HG02759 (cell line): Measurements from ENCODE around the gene CYP3A4.
"Not testable (repeated sequence)": the region's sequence is repeated elsewhere in the genome, so short reads cannot be mapped to it uniquely, and the experiment has no call there.

ENCODE experiments used
- ATAC-seq: cut with Tn5 transposase; IDR thresholded peaks from one replicate; pipeline ENCODE4 v1.9.1; 2021; ENCODE audit warnings: mild to moderate bottlenecking, moderate library complexity; ENCODE audit not compliant: unreplicated experiment

CYP3A4 gene

DNA sequence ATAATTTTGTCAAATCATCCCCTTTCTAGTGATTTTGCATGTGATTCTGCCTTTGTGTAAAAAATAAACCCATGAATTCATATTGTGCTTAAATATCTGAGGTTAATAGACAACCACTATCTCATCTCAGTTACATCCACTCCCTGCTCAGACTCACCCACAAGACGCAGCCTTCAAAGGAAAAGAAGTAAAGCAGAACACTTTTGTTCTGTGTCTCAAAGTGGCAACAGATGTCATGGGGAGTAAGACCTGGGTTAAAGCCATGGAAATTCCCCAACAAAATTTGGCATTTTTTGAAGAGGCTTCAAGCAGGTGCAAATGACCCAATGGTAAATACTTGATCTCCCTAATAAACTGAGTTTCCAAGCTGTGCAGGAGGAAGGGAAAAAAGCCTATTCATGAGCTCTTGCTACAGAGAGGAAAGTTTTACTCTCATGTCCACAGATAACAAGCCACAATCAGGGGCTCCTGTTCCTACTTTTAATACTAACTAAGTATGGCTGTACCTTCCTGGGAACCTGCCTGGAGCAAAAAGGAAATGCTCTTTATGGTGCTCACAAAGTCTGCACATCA lies 53.7 kb downstream of the CYP3A4 start:
- no peak for ATAC-seq

DNA sequence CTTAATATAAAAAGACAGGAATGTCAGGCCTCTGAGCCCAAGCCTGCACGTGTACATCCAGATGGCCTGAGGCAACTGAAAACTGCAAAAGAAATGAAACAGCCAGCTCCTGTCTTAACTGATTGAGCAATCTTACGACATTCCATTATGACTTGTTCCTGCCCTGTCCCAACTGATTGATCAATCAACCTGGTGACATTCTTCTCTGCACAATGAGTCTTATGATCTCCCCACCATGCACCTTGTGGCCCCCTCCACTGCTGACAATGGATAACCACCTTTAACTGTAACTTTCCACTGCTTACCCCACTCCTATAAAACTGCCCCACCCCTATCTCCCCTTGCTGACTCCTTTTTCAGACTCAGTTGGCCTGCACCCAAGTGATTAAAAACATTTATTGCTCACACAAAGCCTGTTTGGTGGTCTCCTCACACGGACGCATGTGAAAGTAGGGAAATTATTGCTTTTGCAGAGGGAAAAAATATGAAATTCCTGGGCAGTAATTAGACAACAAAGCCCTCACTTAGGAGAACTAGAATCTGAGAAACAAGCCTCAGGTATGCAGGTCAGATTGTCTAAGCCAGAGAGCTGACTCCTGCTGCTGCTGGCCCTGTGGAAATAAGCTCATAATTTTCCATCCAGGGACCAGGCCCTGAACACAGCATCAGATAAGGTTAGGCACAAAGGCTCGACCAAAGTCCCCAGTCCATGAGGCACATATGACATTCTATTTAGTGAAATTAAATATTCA lies 54.3 kb downstream of the CYP3A4 start:
- no peak for ATAC-seq

DNA sequence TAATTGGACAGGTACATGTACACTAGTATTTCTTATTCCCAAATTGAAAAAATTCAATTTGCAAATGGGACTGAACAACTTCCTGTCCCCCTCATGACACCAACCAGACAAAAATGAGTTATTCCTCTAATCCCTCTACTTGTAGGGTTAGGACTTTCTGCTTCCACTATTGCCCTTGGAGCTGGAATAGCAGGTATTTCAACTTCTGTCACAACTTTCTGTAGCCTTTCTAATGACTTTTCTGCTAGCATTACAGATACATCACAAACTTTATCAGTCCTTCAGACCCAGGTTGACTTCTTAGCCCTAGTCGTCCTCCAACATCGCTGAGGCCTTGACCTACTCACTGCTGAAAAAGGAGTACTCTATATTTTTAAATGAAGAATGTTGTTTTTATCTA lies 55.4 kb downstream of the CYP3A4 start:
- no peak for ATAC-seq

DNA sequence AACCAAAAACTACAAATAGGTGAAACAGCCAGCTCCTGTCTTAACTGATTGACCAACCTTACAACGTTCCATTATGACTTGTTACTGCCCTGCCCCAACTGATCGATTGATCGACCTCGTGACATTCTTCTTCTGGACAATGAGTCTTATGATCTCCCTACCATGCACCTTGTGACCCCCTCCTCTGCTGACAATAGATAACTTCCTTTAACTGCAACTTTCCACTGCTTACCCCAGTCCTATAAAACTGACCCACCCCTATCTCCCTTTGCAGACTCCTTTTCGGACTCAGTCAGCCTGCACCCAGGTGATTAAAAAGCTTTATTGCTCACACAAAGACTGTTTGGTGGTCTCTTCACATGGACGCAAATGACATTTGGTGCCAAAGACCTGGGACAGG lies 60.8 kb downstream of the CYP3A4 start:
- not testable (repeated sequence) for ATAC-seq

DNA sequence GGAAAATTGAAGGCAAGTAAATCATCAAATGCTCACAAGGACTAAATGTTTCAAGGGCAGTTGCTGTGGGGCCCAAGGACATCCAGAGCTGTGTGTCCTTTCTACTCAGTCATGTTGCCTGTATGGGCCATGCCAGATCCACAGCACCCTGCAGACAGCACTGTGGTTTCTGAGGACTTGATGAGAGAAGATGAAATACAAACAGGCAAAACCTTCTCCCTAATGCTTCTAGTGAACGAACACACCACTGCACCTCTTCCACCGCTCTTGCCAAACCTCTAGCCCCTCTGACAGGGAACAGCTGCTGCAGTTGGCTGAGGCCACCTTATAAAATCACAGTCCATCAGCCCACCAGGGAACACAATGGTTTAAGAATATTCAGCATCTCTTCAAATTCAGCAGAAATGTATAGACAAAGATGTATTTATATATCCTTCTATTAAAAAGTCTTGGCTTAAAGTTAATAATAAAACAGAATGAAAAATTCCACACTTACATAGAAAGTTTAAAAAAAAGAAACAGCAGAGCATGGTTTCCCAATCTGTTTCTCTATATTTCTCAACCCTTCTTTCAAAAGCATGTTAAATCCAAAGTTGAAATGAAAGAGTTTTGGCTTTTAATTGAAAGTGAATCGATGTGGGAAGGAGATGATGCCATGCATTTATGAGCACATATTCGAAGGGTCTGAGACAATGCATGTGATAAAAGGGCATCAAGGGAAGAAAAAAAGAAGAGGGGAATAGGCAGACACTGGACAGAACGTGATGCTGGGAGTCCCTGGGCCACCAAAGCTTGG lies 63.0 kb downstream of the CYP3A4 start:
- no peak for ATAC-seq

DNA sequence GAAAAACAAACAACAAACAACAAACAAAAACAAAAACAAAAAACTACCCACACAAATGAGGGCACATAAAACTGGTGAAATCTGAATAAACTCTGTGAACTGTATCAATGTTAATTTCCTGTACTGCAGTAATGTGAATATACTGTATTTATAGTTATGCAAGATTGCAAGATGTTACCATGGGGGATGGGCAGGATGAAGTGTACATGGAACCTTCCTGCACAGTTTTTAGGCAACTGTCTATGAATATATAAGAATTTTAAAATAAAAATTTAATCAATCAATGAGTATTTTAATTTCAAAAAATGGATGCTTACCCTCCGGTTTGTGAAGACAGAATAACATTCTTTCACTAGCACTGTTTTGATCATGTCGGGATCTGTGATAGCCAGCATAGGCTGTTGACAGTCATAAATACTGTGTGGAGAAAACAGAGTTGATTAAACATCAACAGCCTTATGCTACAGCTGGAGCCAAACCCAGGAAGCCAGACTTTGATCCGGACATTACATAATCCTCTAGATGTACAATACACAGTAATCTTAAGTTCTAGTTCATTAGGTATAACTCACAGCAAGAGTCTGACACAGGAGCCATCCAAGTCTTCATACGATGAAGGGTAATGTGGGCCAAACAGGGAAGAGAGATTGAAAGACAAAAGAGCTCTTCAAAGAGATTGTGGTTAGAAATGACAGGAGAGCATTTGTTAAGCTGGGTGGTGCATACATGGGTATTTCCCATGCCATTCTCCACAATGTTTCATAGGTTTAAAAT lies 63.8 kb downstream of the CYP3A4 start:
- no peak for ATAC-seq

DNA sequence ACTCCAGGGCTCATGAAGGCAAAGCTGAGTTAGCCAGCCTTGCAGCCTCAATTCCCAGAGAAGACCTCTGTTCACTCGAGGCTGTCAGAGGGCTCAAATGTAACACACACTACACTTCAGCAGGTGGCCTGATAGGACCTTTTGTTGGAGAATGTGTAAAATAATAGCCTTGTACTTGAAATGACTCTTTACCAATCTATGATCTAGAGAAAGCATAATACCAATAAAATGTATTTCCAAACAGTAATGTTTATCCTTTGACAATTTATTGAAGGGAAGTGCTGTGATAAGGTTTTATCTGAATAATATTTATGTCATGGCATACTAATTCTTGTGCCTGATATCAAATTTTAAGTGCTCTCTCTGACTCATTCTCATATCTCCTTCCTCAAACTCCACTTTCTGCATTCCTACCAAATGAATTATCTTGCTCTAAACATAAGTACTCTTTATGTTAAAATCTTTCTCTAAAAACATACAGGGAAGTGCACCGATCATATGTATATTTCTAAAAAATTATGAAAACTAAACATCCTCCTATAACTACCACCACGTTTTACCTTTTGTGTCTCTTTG lies 69.9 kb downstream of the CYP3A4 start:
- no peak for ATAC-seq

DNA sequence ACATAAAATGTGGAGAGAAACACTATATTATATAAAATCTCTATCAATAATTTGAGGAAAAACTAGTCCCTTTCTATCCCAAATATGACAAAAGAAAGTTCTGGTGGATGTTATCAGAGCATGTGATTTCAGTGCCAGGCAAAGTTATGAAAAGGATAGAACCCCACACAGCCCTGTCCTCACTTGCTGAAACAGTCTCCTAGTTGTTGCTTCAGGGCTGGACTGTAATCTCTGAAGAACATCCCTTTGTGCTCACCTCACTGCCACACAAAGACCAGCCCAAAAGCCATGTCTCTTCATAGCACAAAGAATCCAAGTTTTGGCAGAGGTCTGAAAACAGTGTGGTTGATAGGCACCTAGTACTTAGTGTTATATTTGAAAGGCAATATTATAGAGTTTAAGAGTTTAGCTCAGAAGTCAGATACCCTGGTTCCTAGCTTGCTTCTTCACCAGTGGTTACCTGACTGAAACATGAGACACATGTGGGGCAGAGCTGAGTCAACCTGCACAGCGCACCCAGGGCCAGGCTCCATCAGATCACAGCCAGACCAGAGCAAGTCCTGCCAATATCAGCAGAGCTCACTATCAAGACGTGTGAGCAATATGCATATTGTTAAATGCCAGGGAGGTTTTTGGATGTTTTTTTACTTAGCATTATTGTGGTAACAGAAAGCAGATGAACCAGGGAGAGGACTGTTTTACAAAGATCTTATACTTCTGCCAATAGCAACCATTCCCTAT lies 74.0 kb downstream of the CYP3A4 start:
- ATAC-seq: no peak

DNA sequence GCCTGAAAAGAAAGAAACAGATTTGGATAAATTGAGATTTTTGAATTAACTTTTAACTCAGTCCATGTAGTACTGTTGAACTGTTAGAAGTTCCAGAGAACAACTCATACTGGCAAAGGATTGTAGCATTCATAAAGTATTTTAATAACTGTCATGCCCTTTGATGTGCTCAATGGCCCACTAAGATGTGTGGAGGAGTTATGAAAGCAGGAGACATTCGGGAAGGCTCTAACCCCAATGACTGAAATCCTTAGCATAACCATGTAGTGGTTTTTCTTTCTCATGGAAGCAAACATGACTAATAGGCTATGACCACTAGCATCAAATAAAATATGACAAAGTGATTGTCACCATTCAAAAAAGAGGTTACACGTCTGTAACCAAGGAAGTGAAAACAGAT lies 74.7 kb downstream of the CYP3A4 start:
- ATAC-seq: no peak

DNA sequence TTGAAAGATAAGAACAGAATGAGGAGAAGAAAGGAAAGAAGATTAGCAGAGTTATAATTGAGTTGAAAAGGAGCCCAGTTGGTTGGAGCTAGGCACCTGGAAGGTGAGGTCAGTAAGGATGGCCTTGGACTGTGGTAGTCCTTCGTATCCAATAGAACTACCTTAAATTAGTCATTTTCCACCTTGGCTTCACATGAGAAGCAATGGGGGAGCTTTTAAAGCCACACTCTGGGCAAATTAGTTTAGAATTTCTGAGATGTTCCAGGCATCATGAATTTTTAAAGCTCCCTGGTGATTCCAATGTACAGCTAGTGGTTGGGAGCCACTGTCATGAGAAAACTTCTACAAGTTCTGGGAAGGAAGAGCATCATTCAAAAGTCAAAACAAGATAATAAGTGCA lies 76.9 kb downstream of the CYP3A4 start:
- ATAC-seq: no peak
